Spleen (tissue), 7 donors: Measurements from ENCODE around the gene UTP14C.

ENCODE experiments used
- CTCF ChIP-seq, 11 experiments: fragments of 200-600 bp in 7 of 11; fragments of 450-650 bp in 4 of 11; sonication (generic) in 4 of 11; IDR thresholded peaks in 8 of 11; conservative IDR thresholded peaks in 3 of 11; 1 replicate in 7 of 11; 2 replicates in 4 of 11; pipeline versions ENCODE4 v1.4.0 to v1.8.0; 2016 to 2021; ENCODE audit warnings: antibody characterized with exemption in 11 of 11, inconsistent platforms in 4 of 11, mild to moderate bottlenecking in 1 of 11
- POLR2A ChIP-seq, 3 donors: fragments of 450-650 bp; IDR thresholded peaks; one replicate each; pipeline ENCODE4 v1.5.1; 2017; ENCODE audit warnings: antibody characterized with exemption in 3 of 3, mild to moderate bottlenecking in 1 of 3
- donor health status: DM: no; HTN: no; CAD: no; lungs with moderate emphysema.
- donor health status: DM: no; HTN: no; CAD: no.
- donor health status: DM: no; HTN: no; CAD: no.

GRCh38 chr13:52027832-52028231 is 3.3 kb downstream of the UTP14C start:
- TF ChIP-seq CTCF (IDR thresholded peaks at IDR 0.05 in 8 of 11, conservative IDR thresholded peaks at IDR 0.05 in 3 of 11) (no peak), POLR2A (IDR thresholded peaks at IDR 0.05) (no peak)
